PC-3 (cell line): Measurements from ENCODE around the gene LACTBL1. TPM values are rescaled to one million over a fixed set of nuclear protein-coding genes. Genes with fewer than 3 reads are reported as not detected.

Experiments used
- ATAC-seq: fragments of 200-7000 bp; cut with Tn5 transposase; 2 replicates; pipeline ENCODE4 v1.9.1; 2020; ENCODE audit warnings: mild to moderate bottlenecking, moderate library complexity
- BruUV-seq: library from RNA; stranded (reverse); fragments of 400-500 nt; replicated peaks from 2 replicates; lab custom pipeline; 2021; lab: Mats Ljungman, UMichigan
- CTCF ChIA-PET: fragments of 300-600 bp; sonication (Branson Sonifier 250); formaldehyde crosslinking; loops from one replicate; lab custom pipeline; 2022; ENCODE audit warnings: antibody characterized with exemption; lab: Charles Lee
- POLR2A ChIA-PET: fragments of 300-600 bp; sonication (Branson Sonifier 250); formaldehyde crosslinking; loops from one replicate; lab custom pipeline; 2022; ENCODE audit warnings: antibody characterized with exemption; ENCODE audit not compliant: unreplicated experiment; lab: Charles Lee
- DNase-seq: peaks from one replicate; pipeline ENCODE4 v3.0.0-alpha.2; 2015
- H2AFZ ChIP-seq: fragments of 300-600 bp; sonication (generic); 2 replicates; pipeline ENCODE4 v1.6.0; 2016; ENCODE audit warnings: antibody characterized with exemption, low read length
- H3F3A ChIP-seq: fragments of 300-600 bp; sonication (generic); one replicate; pipeline ENCODE4 v1.6.0; 2017; ENCODE audit warnings: antibody characterized with exemption, low read length, control low read depth, mild to moderate bottlenecking; ENCODE audit not compliant: unreplicated experiment
- H3K27ac ChIP-seq: fragments of 300-600 bp; sonication (generic); 2 replicates; pipeline ENCODE4 v1.5.1; 2016; ENCODE audit warnings: mild to moderate bottlenecking, low read length
- H3K27me3 ChIP-seq: fragments of 300-600 bp; sonication (generic); 2 replicates; pipeline ENCODE4 v1.6.1; 2016; ENCODE audit warnings: low read length, mixed read lengths
- H3K36me3 ChIP-seq: fragments of 300-600 bp; sonication (generic); 2 replicates; pipeline ENCODE4 v1.6.1; 2016; ENCODE audit warnings: low read depth, mixed run types, low read length, mixed read lengths
- H3K4me1 ChIP-seq: fragments of 300-600 bp; sonication (generic); 2 replicates; pipeline ENCODE4 v1.5.1; 2016; ENCODE audit warnings: low read length; ENCODE audit not compliant: insufficient read depth
- H3K4me2 ChIP-seq: fragments of 300-600 bp; sonication (generic); 2 replicates; pipeline ENCODE4 v1.6.0; 2016; ENCODE audit warnings: low read length
- H3K4me3 ChIP-seq: fragments of 300-600 bp; sonication (generic); 2 replicates; pipeline ENCODE4 v1.5.1; 2016; ENCODE audit warnings: mild to moderate bottlenecking, low read length, mixed read lengths
- H3K79me2 ChIP-seq: fragments of 300-600 bp; sonication (generic); 2 replicates; pipeline ENCODE4 v1.6.1; 2017; ENCODE audit warnings: low read length, mixed read lengths
- H3K9ac ChIP-seq: fragments of 300-600 bp; sonication (generic); 2 replicates; pipeline ENCODE4 v1.6.0; 2016; ENCODE audit warnings: mild to moderate bottlenecking, low read length
- H3K9me2 ChIP-seq: fragments of 300-600 bp; sonication (generic); replicated peaks from 2 replicates; pipeline ENCODE4 v1.6.1; 2016; ENCODE audit warnings: mixed run types, low read length, mixed read lengths
- H3K9me3 ChIP-seq: fragments of 300-600 bp; sonication (generic); 2 replicates; pipeline ENCODE4 v1.6.1; 2016; ENCODE audit warnings: low read length, mixed read lengths
- H4K20me1 ChIP-seq: fragments of 300-600 bp; sonication (generic); 2 replicates; pipeline ENCODE4 v1.6.1; 2016; ENCODE audit warnings: low read length, mixed read lengths
- EZH2 ChIP-seq: fragments of 300-600 bp; sonication (generic); IDR thresholded peaks from one replicate; pipeline ENCODE4 v1.6.1; 2017; ENCODE audit warnings: antibody characterized with exemption, mild to moderate bottlenecking, low read length; ENCODE audit not compliant: unreplicated experiment
- EZH2phosphoT487 ChIP-seq: fragments of 300-600 bp; sonication (generic); IDR thresholded peaks from 2 replicates; pipeline ENCODE4 v1.6.1; 2018; ENCODE audit warnings: mild to moderate bottlenecking, antibody characterized with exemption, low read length, borderline replicate concordance
- intact Hi-C: fragments of 100-400 bp; cut with micrococcal nuclease; formaldehyde crosslinking; loops from 2 replicates; pipeline ENCODE4 v1.9.0; 2023
- total RNA-seq: library from RNA; depleted of rRNA; stranded (reverse); fragments of >200 nt; gene quantifications from 2 replicates; pipeline ENCODE4 v1.2.3, GENCODE V29; 2014
- TF ChIP-seq, protein P1 (sequence below): fragments of 300-600 bp; sonication (generic); conservative IDR thresholded peaks from 2 replicates; pipeline ENCODE4 v1.5.1; 2017; ENCODE audit warnings: antibody characterized with exemption, low read depth, mild to moderate bottlenecking, low read length

LACTBL1 gene
- total RNA-seq, 1 experiment from 2014 or later, result not detected

DNA sequence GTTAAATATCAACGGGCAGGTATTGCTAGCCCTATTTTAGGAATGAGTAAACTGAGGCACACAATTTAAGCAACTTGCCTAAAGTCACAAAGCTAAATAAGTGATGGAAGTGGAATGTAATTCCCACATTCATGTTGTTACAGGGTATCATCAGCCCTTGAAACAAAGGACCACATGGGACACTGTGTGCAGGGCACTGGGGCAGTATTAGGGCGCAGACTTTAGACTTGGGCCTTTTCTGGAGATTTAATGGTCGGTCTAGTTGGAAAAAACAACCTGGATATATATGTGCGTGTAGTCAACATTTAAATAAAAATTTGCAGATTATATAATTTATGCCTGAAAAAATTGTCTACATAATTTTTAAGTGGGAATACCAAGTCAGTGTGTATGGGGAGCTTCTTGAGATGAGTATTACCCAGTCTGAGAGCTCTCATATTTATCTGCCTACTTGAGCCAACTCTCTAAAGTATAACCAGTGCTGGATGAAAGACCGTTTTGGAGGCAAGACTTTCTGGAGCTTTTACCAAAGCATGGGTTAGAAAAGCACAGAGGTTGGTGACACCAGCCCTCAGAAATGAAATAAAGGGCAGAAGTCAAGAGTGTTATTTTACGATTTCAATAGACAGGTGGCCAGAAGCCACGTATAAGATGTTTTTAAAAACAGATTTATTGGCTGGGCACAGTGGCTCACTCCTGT lies 48.2 kb upstream of the LACTBL1 start:
- peak overlapping the region; percentile 97 for H3K9ac ChIP-seq
- no peak overlapping the region for H2AFZ ChIP-seq
- TF ChIP-seq EZH2phosphoT487, result no peak
- TF ChIP-seq EZH2, result no peak
- TF ChIP-seq, protein P1, sequence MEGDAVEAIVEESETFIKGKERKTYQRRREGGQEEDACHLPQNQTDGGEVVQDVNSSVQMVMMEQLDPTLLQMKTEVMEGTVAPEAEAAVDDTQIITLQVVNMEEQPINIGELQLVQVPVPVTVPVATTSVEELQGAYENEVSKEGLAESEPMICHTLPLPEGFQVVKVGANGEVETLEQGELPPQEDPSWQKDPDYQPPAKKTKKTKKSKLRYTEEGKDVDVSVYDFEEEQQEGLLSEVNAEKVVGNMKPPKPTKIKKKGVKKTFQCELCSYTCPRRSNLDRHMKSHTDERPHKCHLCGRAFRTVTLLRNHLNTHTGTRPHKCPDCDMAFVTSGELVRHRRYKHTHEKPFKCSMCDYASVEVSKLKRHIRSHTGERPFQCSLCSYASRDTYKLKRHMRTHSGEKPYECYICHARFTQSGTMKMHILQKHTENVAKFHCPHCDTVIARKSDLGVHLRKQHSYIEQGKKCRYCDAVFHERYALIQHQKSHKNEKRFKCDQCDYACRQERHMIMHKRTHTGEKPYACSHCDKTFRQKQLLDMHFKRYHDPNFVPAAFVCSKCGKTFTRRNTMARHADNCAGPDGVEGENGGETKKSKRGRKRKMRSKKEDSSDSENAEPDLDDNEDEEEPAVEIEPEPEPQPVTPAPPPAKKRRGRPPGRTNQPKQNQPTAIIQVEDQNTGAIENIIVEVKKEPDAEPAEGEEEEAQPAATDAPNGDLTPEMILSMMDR, result no peak
- H3F3A ChIP-seq, result no peaks in the 10 kb centered on the region
- H3K27me3 ChIP-seq, result no peaks in the 10 kb centered on the region
- H3K79me2 ChIP-seq, result peaks cover 70% of the 10 kb centered on the region
- BruUV-seq, result no TSS peak
- peak overlapping the region; percentile 94 for H3K4me3 ChIP-seq
- H3K36me3 ChIP-seq, result peaks cover 11% of the 10 kb centered on the region; the same call in 1 of the 2 replicates
- peaks cover 24% of the 10 kb centered on the region; the same call in 1 of the 2 replicates for H3K4me1 ChIP-seq
- H3K9me2 ChIP-seq, result no peaks in the 10 kb centered on the region
- H3K9me3 ChIP-seq, result no peaks in the 10 kb centered on the region
- intact Hi-C loops, result loop anchor here (1.0 kb wide), 1 partner anchor 45 kb away; no protein-coding TSS in a partner anchor
- H3K27ac ChIP-seq, result peak overlapping the region; percentile 79
- H3K4me2 ChIP-seq, result peak overlapping the region; percentile 98
- ChIA-PET POLR2A (no interaction called here), CTCF (no interaction called here)
- ATAC-seq, result peak; percentile 23
- DNase-seq, result peak; percentile 48
- H4K20me1 ChIP-seq, result peaks cover 52% of the 10 kb centered on the region

DNA sequence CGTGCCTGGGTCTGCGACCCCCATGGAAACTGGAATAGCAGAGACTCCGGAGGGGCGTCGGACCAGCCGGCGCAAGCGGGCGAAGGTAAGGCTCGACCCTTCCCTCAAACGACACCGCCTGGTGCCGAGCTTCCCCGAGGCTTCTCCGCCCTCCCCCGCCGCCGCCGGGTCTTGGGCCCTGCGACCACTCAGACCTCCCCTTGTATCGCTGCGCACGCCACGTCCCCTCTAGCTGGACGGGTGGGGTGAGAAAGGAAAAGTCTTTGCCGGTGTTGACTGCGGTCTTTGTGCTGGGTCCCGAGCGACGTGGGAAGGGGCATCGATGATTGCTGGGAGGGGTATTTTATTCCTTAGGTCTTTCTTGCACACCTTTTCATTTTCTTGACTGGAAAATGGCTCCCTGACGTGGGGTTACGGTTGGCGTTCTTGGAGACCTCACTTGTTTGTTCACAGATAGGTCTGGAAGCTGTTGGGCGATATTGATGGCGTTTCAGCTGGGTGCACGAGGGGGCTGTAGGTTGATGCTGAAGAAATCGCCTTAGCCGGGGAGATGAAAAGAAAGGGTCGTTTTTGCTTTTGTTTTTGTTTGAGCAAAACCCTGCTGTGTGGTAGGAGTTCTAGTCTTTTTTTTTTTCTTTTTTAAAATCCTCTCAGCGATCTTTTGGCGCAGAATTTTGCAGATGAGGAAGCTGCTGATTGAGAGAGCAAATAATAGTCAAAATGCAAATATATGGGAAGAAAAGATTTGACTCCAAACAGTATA lies 47.4 kb upstream of the LACTBL1 start:
- H3K36me3 ChIP-seq, result peaks cover 11% of the 10 kb centered on the region; the same call in 1 of the 2 replicates
- H3K9me2 ChIP-seq, result no peaks in the 10 kb centered on the region
- H3K27ac ChIP-seq, result peak overlapping the region; percentile 79
- peak overlapping the region; percentile 98 for H3K4me2 ChIP-seq
- no peaks in the 10 kb centered on the region for H3F3A ChIP-seq
- peaks cover 47% of the 10 kb centered on the region for H4K20me1 ChIP-seq
- peaks cover 24% of the 10 kb centered on the region; the same call in 1 of the 2 replicates for H3K4me1 ChIP-seq
- intact Hi-C loops, result loop anchor here (1.0 kb wide), 2 partner anchors 9 to 44 kb away; no protein-coding TSS in a partner anchor
- peak overlapping the region; percentile 97 for H3K9ac ChIP-seq
- CTCF ChIA-PET, result no interaction called here
- TF ChIP-seq EZH2phosphoT487, result no peak
- no peak for TF ChIP-seq EZH2
- TF ChIP-seq, protein P1, result no peak
- H3K27me3 ChIP-seq, result no peaks in the 10 kb centered on the region
- ATAC-seq, result peak; percentile 10
- H3K9me3 ChIP-seq, result no peaks in the 10 kb centered on the region
- H3K4me3 ChIP-seq, result peak overlapping the region; percentile 94
- TSS peak; percentile 70 for BruUV-seq
- H3K79me2 ChIP-seq, result peaks cover 62% of the 10 kb centered on the region
- H2AFZ ChIP-seq, result peak overlapping the region; percentile 36
- peak; percentile 45 for DNase-seq
- POLR2A ChIA-PET, result no interaction called here
